Small intestine (tissue), 7 donors: Measurements from ENCODE around the gene TNFSF15. TPM values are rescaled to one million over a fixed set of nuclear protein-coding genes. Genes with fewer than 3 reads are reported as not detected.
A peak's percentile ranks its signal among the peaks of the same experiment; 100 is the strongest.
"Not testable (repeated sequence)": the region's sequence is repeated elsewhere in the genome, so short reads cannot be mapped to it uniquely, and the experiment has no call there.

Experiments used
- DNase-seq, 2 donors: peaks; one replicate each; pipeline versions ENCODE4 v3.0.0 to v3.0.0-alpha.2; 2013
- FAIRE-seq: peaks from 2 replicates; lab custom pipeline; 2012; peaks lifted over from hg19 to GRCh38; lab: Jason Lieb, UNC
- H3K27ac ChIP-seq, 3 donors: one replicate each; pipeline ENCODE4 v1.5.1; 2013; ENCODE audit warnings: low read length in 2 of 3, mild to moderate bottlenecking in 2 of 3, control low read depth in 1 of 3, inconsistent platforms in 1 of 3, low read depth in 1 of 3, moderate library complexity in 1 of 3
- H3K27me3 ChIP-seq, 3 donors: one replicate each; pipeline ENCODE4 v1.6.1; 2013; ENCODE audit warnings: low read length in 3 of 3, inconsistent platforms in 1 of 3; ENCODE audit not compliant: control insufficient read depth in 3 of 3, insufficient read depth in 3 of 3
- H3K36me3 ChIP-seq, 3 donors: one replicate each; pipeline ENCODE4 v1.6.1; 2013; ENCODE audit warnings: low read length in 3 of 3, inconsistent platforms in 1 of 3, low read depth in 1 of 3, mild to moderate bottlenecking in 1 of 3, moderate library complexity in 1 of 3; ENCODE audit not compliant: control insufficient read depth in 3 of 3, insufficient read depth in 2 of 3
- H3K4me1 ChIP-seq, 3 donors: one replicate each; pipeline ENCODE4 v1.6.1; 2013; ENCODE audit warnings: low read length in 2 of 3, inconsistent platforms in 1 of 3, low read depth in 1 of 3, mild to moderate bottlenecking in 1 of 3, moderate library complexity in 1 of 3; ENCODE audit not compliant: control insufficient read depth in 3 of 3, insufficient read depth in 2 of 3
- H3K4me3 ChIP-seq, 3 donors: one replicate each; pipeline ENCODE4 v1.5.1; 2013; ENCODE audit warnings: low read length in 3 of 3, control low read depth in 1 of 3, inconsistent platforms in 1 of 3, low read depth in 1 of 3, mild to moderate bottlenecking in 1 of 3, moderate library complexity in 1 of 3
- H3K9me3 ChIP-seq, 2 donors: one replicate each; pipeline ENCODE4 v1.6.1; 2013; ENCODE audit warnings: low read depth in 1 of 2, low read length in 1 of 2; ENCODE audit not compliant: control insufficient read depth in 2 of 2, insufficient read depth in 1 of 2
- WGBS, 3 donors: extraction: QIAGEN DNeasy Blood & Tissue Kit; methylation state at CpG; one replicate each; pipeline ENCODE4 v1.1.7; 2013; 5-methylcytosine and 5-hydroxymethylcytosine counted together
- polyA plus RNA-seq, 4 donors: library from polyadenylated mRNA; stranded (reverse) in 3 of 4; unstranded in 1 of 4; fragments of 200-250 nt in 3 of 4; fragments of 120-200 nt in 1 of 4; gene quantifications; one replicate each; pipeline versions ENCODE4 v1.2.1 to v1.2.3, GENCODE V29; 2013
- donor health status: healthy with polysubstance abuse.
- donor health status: control.
- donor health status: control.
- donor health status: Bipolar disorder and iron deficiency.
- donor health status: healthy.

The TNFSF15 gene
- polyA plus RNA-seq, 4 donors, result 0.79 to 13.2 (median 8.9) TPM

- no peak overlapping the region for H3K4me3 ChIP-seq
- H3K4me1 ChIP-seq, result peaks cover 3 to 12% (median 9%) of the 10 kb centered on the region in 3 donors
- no peaks in the 10 kb centered on the region for H3K36me3 ChIP-seq
- H3K27me3 ChIP-seq, result no peaks in the 10 kb centered on the region
- FAIRE-seq (no peak), DNase-seq (no peak)
- no peak overlapping the region for H3K27ac ChIP-seq
- 37 to 49% (median 41%) methylated on average over 4 of the region's 4 CpGs for WGBS, 3 donors
- H3K9me3 ChIP-seq, result no peaks in the 10 kb centered on the region
Observed at GRCh38 chr9:114735704-114736103, 70.1 kb downstream of the TNFSF15 start.

- not testable (repeated sequence) for H3K27me3 ChIP-seq
Observed at GRCh38 chr9:114735139-114735538, 70.7 kb downstream of the TNFSF15 start.

More at GRCh38 chr9:114735139-114735538, 70.7 kb downstream of the TNFSF15 start:
- DNase-seq, result peak in 1 of 2 donors; percentile 47
- not testable (repeated sequence) for H3K36me3 ChIP-seq, FAIRE-seq, H3K9me3 ChIP-seq, H3K4me3 ChIP-seq, H3K27ac ChIP-seq
- peaks cover 3 to 12% (median 9%) of the 10 kb centered on the region in 3 donors for H3K4me1 ChIP-seq
- WGBS, 3 donors, result 9 to 43% (median 21%) methylated on average over 5 of the region's 5 CpGs

Other genes with a start within 250 kb of the TNFSF15 start
- gene ATP6V1G1, start 218.3 kb downstream of the TNFSF15 start, polyA plus RNA-seq, result 100 to 1,000 TPM in 2 of 4 donors, 10 to 100 TPM in 2; 89.7 to 148 (median 97.6) TPM
- 1 to 10 TPM; 1.4 to 5.6 (median 3.5) TPM for gene TMEM268, start 194.7 kb downstream of the TNFSF15 start, polyA plus RNA-seq
- gene TEX53, start 148.2 kb downstream of the TNFSF15 start, polyA plus RNA-seq, result not detected
- not detected for gene TEX48, start 123.8 kb downstream of the TNFSF15 start, polyA plus RNA-seq
- gene TNFSF8, start 124.6 kb upstream of the TNFSF15 start, polyA plus RNA-seq, result 1 to 10 TPM in 2 of 4 donors, under 1 TPM in 1, not detected in 1; 0.43 to 1.2 (median 1.1) TPM